Measurements from ENCODE around the gene SNX6.
A peak's percentile ranks its signal among the peaks of the same experiment; 100 is the strongest.
"Not testable (repeated sequence)": the region's sequence is repeated elsewhere in the genome, so short reads cannot be mapped to it uniquely, and the experiment has no call there.

SNX6 gene

GRCh38 chr14:34556498-34556829, 73.5 kb downstream of the SNX6 start:
- not testable (repeated sequence) for H3K4me3 Mint-ChIP-seq; DNase-seq (ENCODE audit: low spot score in 2 of 2); H3K27ac Mint-ChIP-seq; H3K9me3 Mint-ChIP-seq
- peak; percentile 68 for ATAC-seq
- H3K4me1 Mint-ChIP-seq: peaks cover 13% of the 10 kb centered on the region
- H3K36me3 Mint-ChIP-seq: peaks cover 12% of the 10 kb centered on the region

DNA sequence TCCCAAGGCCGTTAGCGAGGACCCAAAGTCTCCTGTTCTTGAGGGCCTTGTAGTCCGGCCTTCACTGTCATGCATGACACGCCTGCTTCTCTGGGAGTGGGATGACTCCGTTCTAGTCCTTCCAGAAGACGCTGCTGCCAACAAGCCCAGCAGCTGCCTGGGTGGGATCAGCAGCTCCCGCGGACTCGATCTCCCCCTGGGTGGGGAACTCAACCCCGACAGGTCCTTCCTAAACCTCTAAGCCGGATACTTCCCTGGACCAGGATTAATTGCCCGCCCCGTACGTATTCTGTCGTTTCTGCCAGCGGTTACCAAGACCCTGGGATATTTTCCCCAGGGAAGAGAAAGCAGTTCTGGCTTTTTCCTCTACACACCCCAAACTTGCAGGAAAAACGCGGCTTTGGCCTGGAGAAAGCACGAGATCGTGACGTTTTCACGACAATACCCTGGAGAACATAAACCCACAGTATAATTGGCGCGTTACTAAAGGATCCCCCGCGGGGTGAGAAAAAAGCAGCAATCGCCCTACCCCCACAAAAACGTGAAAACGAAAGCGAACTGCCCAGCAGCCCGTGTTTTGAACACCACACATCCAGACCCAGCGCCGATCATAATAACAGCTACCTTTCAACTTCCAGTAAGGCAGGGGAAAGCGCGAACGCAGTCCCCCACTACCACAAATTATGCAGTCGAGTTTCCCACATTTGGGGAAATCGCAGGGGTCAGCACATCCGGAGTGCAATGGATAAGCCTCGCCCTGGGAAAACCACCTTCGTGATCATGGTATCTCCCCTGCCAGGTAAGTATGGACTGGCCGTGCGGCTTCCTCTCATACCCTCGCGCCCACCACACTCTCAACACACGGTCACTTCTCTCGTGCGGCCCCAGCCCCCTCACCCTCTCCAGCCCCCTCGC, 74.1 kb downstream of the SNX6 start:
- H3K4me1 Mint-ChIP-seq: peaks cover 13% of the 10 kb centered on the region
- DNase-seq (ENCODE audit: low spot score in 2 of 2): not testable (repeated sequence)

GRCh38 chr14:34554540-34555250, 75.3 kb downstream of the SNX6 start:
- Mint-ChIP-seq H3K36me3 (peaks cover 12% of the 10 kb centered on the region), H3K4me1 (peaks cover 13% of the 10 kb centered on the region), H3K27ac (peak overlapping the region; percentile 44), H3K4me3 (peak overlapping the region; percentile 29), H3K9me3 (no peaks in the 10 kb centered on the region)
- DNase-seq (ENCODE audit: low spot score in 2 of 2): peak in 1 of 2 donors; percentile 60
- peak; percentile 0 for ATAC-seq

More for the DNA sequence above, 74.1 kb downstream of the SNX6 start:
- not testable (repeated sequence) for H3K4me3 Mint-ChIP-seq, H3K9me3 Mint-ChIP-seq, H3K27ac Mint-ChIP-seq
- peak; percentile 79 for ATAC-seq
- peaks cover 12% of the 10 kb centered on the region for H3K36me3 Mint-ChIP-seq

DNA sequence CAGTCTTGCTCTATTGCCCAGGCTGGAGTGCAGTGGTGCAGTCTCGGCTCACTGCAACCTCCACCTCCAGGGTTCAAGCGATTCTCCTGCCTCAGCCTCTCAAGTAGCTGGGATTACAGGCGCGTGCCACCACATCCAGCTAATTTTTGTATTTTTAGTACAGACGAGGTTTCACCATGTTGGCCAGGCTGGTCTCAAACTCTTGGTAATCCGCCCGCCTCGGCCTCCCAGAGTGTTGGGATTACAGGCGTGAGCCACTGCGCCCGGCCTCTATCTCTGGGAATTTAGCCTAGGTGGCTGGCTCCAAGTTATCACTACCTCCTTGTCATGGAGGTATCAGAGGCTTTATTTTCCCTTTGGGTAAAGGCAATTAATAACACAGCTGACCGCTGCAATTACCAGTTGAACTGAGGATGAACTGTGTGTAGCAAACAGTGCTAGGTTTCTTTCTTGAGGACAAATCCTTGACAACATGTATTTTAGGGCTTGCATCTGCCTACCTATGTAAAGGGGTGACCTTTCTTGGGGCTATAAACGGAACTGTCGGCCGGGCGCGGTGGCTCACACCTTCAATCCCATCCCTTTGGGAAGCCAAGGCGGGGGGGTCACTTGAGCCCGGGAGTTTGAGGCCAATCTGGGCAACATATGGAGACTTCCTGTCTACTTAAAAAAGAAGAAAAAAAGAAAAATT, 80.5 kb downstream of the SNX6 start:
- H3K4me1 Mint-ChIP-seq; H3K27ac Mint-ChIP-seq; DNase-seq (ENCODE audit: low spot score in 2 of 2); ATAC-seq; H3K4me3 Mint-ChIP-seq; H3K9me3 Mint-ChIP-seq: not testable (repeated sequence)
- peaks cover 28% of the 10 kb centered on the region for H3K36me3 Mint-ChIP-seq

- ATAC-seq: no peak
- H3K27ac Mint-ChIP-seq: peak overlapping the region; percentile 89
- H3K36me3 Mint-ChIP-seq: peaks cover 21% of the 10 kb centered on the region
- peak overlapping the region; percentile 41 for H3K4me3 Mint-ChIP-seq
- H3K9me3 Mint-ChIP-seq: no peaks in the 10 kb centered on the region
- no peak for DNase-seq (ENCODE audit: low spot score in 2 of 2)
- H3K4me1 Mint-ChIP-seq: no peaks in the 10 kb centered on the region
These were observed 81.4 kb downstream of the SNX6 start for GRCh38 chr14:34548472-34548981.

GRCh38 chr14:34547136-34547520, 82.8 kb downstream of the SNX6 start:
- Mint-ChIP-seq H3K27ac (peak overlapping the region; percentile 89), H3K36me3 (peaks cover 21% of the 10 kb centered on the region), H3K4me3 (peak overlapping the region; percentile 41)
- H3K4me1 Mint-ChIP-seq; DNase-seq (ENCODE audit: low spot score in 2 of 2); H3K9me3 Mint-ChIP-seq: not testable (repeated sequence)
- peak; percentile 76 for ATAC-seq

- ATAC-seq: peak; percentile 80
- not testable (repeated sequence) for H3K4me3 Mint-ChIP-seq; DNase-seq (ENCODE audit: low spot score in 2 of 2); H3K4me1 Mint-ChIP-seq; H3K9me3 Mint-ChIP-seq; H3K27ac Mint-ChIP-seq
- peaks cover 21% of the 10 kb centered on the region for H3K36me3 Mint-ChIP-seq
These were observed 83.4 kb downstream of the SNX6 start for GRCh38 chr14:34546272-34547135.

DNA sequence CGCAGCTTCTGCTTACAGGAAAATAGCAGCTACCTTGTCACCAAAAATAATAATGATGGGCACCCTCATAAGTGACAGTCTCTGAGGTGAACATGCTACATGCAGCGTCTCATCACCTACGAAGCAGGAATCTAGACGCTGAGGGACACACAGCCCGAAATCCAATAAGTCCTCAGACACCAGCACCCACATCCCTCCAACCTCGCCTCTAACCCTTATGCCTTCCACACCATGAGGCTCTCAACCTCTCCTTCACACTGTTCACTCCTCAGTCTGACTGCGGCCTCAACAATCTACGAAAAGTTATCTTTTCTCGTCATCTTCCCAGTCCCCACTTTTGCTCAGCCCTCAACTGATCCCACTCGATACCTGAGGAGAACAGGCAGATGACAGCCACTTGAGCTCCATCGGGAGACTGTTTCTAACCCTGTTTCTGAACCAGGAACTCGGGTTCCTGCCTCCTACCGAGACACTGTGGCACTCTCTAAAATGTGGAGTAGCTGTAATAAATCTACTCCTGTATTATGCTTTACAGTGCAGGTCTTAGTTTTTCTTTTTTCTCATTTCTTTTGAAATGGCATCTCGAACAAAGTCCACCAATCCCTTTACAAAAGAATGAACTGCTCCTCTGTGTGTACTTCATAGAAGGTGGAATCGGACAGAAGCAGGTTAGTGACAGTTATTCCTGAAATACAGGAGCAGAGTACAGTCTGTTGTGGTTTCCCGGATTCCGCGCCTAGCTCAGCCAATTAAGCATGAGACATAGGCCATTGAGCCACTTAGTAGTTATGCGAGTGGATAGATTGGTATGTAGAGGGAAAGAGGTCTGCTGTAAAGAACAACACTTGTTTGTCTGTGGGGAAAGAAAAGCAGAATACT, 89.5 kb downstream of the SNX6 start:
- H3K4me3 Mint-ChIP-seq: peak overlapping the region; percentile 98
- H3K9me3 Mint-ChIP-seq; ATAC-seq; DNase-seq (ENCODE audit: low spot score in 2 of 2): not testable (repeated sequence)
- peaks cover 31% of the 10 kb centered on the region for H3K36me3 Mint-ChIP-seq
- peak overlapping the region; percentile 99 for H3K27ac Mint-ChIP-seq
- peaks cover 16% of the 10 kb centered on the region for H3K4me1 Mint-ChIP-seq

- no peaks in the 10 kb centered on the region for H3K9me3 Mint-ChIP-seq
These were observed 90.4 kb downstream of the SNX6 start, which contains the start of gene EAPP for GRCh38 chr14:34539407-34540180. Gene EAPP (minus strand): TSS chr14:34539701. CDS start chr14:34539628, 73 bp downstream.

DNA sequence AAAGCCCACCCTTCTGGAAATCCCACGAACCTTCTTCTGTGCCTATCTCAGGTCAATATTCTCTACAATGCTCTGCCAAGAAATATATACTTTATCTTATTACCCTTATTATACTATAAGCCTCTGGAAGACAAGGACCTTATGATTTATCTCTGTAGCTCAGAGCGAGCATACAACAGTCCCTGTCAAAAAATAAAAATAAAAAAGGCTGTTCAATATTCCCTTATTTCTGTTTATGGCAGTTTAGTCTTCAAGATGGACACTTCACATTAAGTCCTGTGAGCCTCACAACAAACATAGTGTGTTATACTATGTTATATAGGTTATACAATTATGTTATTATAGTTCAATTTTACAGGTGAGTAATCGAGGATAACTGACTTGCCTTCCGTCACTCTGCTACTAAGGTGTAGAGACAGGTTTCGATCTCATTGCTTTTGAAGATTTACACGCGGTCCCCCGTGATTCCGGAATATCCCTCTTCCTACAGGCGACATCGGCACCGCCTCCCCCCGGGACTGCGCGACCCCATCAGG, 91.0 kb downstream of the SNX6 start:
- H3K4me1 Mint-ChIP-seq: peaks cover 24% of the 10 kb centered on the region
- ATAC-seq (peak; percentile 24), DNase-seq (ENCODE audit: low spot score in 2 of 2) (no peak)
- peaks cover 46% of the 10 kb centered on the region for H3K36me3 Mint-ChIP-seq
- no peaks in the 10 kb centered on the region for H3K9me3 Mint-ChIP-seq
- H3K27ac Mint-ChIP-seq: peak overlapping the region; percentile 99
- H3K4me3 Mint-ChIP-seq: peak overlapping the region; percentile 98

More at GRCh38 chr14:34539407-34540180, 90.4 kb downstream of the SNX6 start, which contains the start of gene EAPP:
- H3K36me3 Mint-ChIP-seq: peaks cover 39% of the 10 kb centered on the region
- peaks cover 17% of the 10 kb centered on the region for H3K4me1 Mint-ChIP-seq
- peak; percentile 100 for ATAC-seq
- H3K4me3 Mint-ChIP-seq: peak within 1 kb of the TSS; percentile 98
- peak; percentile 82 to 95 for DNase-seq (ENCODE audit: low spot score in 2 of 2)
- peak within 1 kb of the TSS; percentile 99 for H3K27ac Mint-ChIP-seq

DNA sequence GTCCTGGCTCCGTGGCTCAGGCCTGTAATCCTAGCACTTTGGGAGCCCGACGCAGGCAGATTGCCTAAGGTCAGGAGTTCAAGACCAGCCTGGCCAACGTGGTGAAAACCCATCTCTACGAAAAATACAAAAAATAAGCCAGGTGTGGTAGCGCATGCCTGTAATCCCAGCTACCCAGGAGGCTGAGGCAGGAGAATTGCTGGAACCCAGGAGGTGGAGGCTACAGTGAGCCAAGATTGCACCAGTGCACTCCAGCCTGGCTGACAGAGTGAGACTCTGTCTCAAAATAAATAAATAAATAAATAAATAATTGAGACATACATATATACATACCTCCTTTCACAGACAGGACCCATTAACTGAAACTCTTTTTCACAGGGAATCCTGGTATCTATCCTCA, 91.9 kb downstream of the SNX6 start:
- not testable (repeated sequence) for H3K27ac Mint-ChIP-seq; DNase-seq (ENCODE audit: low spot score in 2 of 2); H3K9me3 Mint-ChIP-seq; ATAC-seq
- Mint-ChIP-seq H3K4me3 (peak overlapping the region; percentile 98), H3K36me3 (peaks cover 54% of the 10 kb centered on the region), H3K4me1 (peaks cover 31% of the 10 kb centered on the region)

GRCh38 chr14:34537677-34538009, 92.3 kb downstream of the SNX6 start:
- H3K27ac Mint-ChIP-seq: no peak overlapping the region
- no peaks in the 10 kb centered on the region for H3K9me3 Mint-ChIP-seq
- DNase-seq (ENCODE audit: low spot score in 2 of 2): no peak
- H3K4me1 Mint-ChIP-seq: peaks cover 31% of the 10 kb centered on the region
- H3K4me3 Mint-ChIP-seq: peak overlapping the region; percentile 98
- peaks cover 59% of the 10 kb centered on the region for H3K36me3 Mint-ChIP-seq
- ATAC-seq: no peak

Measured in stimulated activated effector memory CD8-positive, alpha-beta T cell treated with anti-CD3 and anti-CD28 coated beads, Interleukin-12 subunit alpha, Interleukin-12 subunit beta, amount 100 ng/mL, for 72 hours (primary cell).